Activated B cell treated with CpG ODN at 0.5 μM for 24 hours (primary cell): ENCODE data around the gene ESM1. TPM values are rescaled to one million over a fixed set of nuclear protein-coding genes. Genes with fewer than 3 reads are reported as not detected.

Source experiments
- ATAC-seq: fragments of 200-7000 bp; cut with Tn5 transposase; one replicate; pipeline ENCODE4 v1.10.0; 2021; ENCODE audit warnings: low read depth, mild to moderate bottlenecking, moderate library complexity
- CTCF ChIA-PET: fragments of 350-600 bp; sonication (Branson Sonifier 250); formaldehyde crosslinking; loops from one replicate; lab custom pipeline; 2021; ENCODE audit warnings: antibody characterized with exemption; lab: Charles Lee
- POLR2A ChIA-PET: fragments of 350-600 bp; sonication (Branson Sonifier 250); formaldehyde crosslinking; loops from one replicate; lab custom pipeline; 2021; ENCODE audit warnings: antibody characterized with exemption; lab: Charles Lee
- DNase-seq: peaks from one replicate; pipeline ENCODE4 v3.0.0; 2022
- H3K27ac Mint-ChIP-seq: one replicate; pipeline ENCODE4 v1.8.0; 2020; ENCODE audit warnings: mixed read lengths
- H3K27me3 Mint-ChIP-seq: one replicate; pipeline ENCODE4 v1.8.0; 2021; ENCODE audit warnings: mixed read lengths
- H3K36me3 Mint-ChIP-seq: one replicate; pipeline ENCODE4 v1.8.0; 2021; ENCODE audit warnings: low read depth, mixed read lengths
- H3K4me1 Mint-ChIP-seq: one replicate; pipeline ENCODE4 v1.8.0; 2021; ENCODE audit warnings: mixed read lengths
- H3K4me3 Mint-ChIP-seq: one replicate; pipeline ENCODE4 v1.8.0; 2020; ENCODE audit warnings: mild to moderate bottlenecking, mixed read lengths
- H3K9me3 Mint-ChIP-seq: one replicate; pipeline ENCODE4 v1.8.0; 2020; ENCODE audit warnings: mixed read lengths
- CTCF ChIP-seq: fragments of 200-600 bp; IDR thresholded peaks from one replicate; pipeline ENCODE4 v1.8.0; 2022; ENCODE audit warnings: antibody characterized with exemption, mild to moderate bottlenecking
- intact Hi-C: fragments of 100-400 bp; cut with micrococcal nuclease; formaldehyde crosslinking; loops from one replicate; pipeline ENCODE4 v1.15.1; 2024
- total RNA-seq: library from RNA; stranded (reverse); gene quantifications from 2 replicates; pipeline ENCODE4 v1.2.3, GENCODE V29; 2022

ESM1 gene
- total RNA-seq, 1 donor from 2014 or later: not detected

GRCh38 chr5:54965806-54966205 is 19.6 kb downstream of the ESM1 start:
- Mint-ChIP-seq H3K4me3 (no peak overlapping the region), H3K4me1 (no peaks in the 10 kb centered on the region), H3K27ac (no peak overlapping the region), H3K9me3 (no peaks in the 10 kb centered on the region), H3K36me3 (no peaks in the 10 kb centered on the region), H3K27me3 (peaks cover 6% of the 10 kb centered on the region)
- intact Hi-C loops: no loop called here
- CTCF ChIA-PET: no interaction called here
- TF ChIP-seq CTCF: no peak
- DNase-seq (no peak), ATAC-seq (no peak)
- POLR2A ChIA-PET: no interaction called here

- DNase-seq (no peak), ATAC-seq (no peak)
- H3K27ac Mint-ChIP-seq: no peak overlapping the region
- peaks cover 9% of the 10 kb centered on the region for H3K27me3 Mint-ChIP-seq
- no peaks in the 10 kb centered on the region for H3K4me1 Mint-ChIP-seq
- H3K9me3 Mint-ChIP-seq: no peaks in the 10 kb centered on the region
- ChIA-PET POLR2A (no interaction called here), CTCF (no interaction called here)
- intact Hi-C loops: no loop called here
- H3K36me3 Mint-ChIP-seq: no peaks in the 10 kb centered on the region
- H3K4me3 Mint-ChIP-seq: no peak overlapping the region
- TF ChIP-seq CTCF: no peak
These were observed 21.0 kb downstream of the ESM1 start for GRCh38 chr5:54964405-54964804.

GRCh38 chr5:54959673-54960418 is 25.5 kb downstream of the ESM1 start:
- no peak for TF ChIP-seq CTCF
- ChIA-PET POLR2A (no interaction called here), CTCF (interaction anchor here (1.1 kb wide), 2 partner anchors 16 to 443 kb away, joined by 3 read pairs; no protein-coding TSS in a partner anchor)
- no peaks in the 10 kb centered on the region for H3K4me1 Mint-ChIP-seq
- H3K9me3 Mint-ChIP-seq: no peaks in the 10 kb centered on the region
- no peak for ATAC-seq
- no peak overlapping the region for H3K27ac Mint-ChIP-seq
- H3K36me3 Mint-ChIP-seq: no peaks in the 10 kb centered on the region
- H3K4me3 Mint-ChIP-seq: no peak overlapping the region
- no peak for DNase-seq
- intact Hi-C loops: no loop called here
- peaks cover 28% of the 10 kb centered on the region for H3K27me3 Mint-ChIP-seq

GRCh38 chr5:54956922-54957321 is 28.5 kb downstream of the ESM1 start:
- no peak for DNase-seq
- intact Hi-C loops: no loop called here
- no peak for ATAC-seq
- Mint-ChIP-seq H3K4me3 (no peak overlapping the region), H3K36me3 (no peaks in the 10 kb centered on the region), H3K4me1 (no peaks in the 10 kb centered on the region), H3K27me3 (peaks cover 25% of the 10 kb centered on the region), H3K9me3 (no peaks in the 10 kb centered on the region), H3K27ac (no peak overlapping the region)
- TF ChIP-seq CTCF: no peak
- CTCF ChIA-PET: interaction anchor here (0.9 kb wide), 1 partner anchor 13 kb away, joined by 3 read pairs; no protein-coding TSS in a partner anchor
- POLR2A ChIA-PET: no interaction called here

- ATAC-seq (no peak), DNase-seq (no peak)
- Mint-ChIP-seq H3K4me3 (no peak overlapping the region), H3K4me1 (no peaks in the 10 kb centered on the region), H3K27me3 (peaks cover 7% of the 10 kb centered on the region), H3K27ac (no peak overlapping the region), H3K36me3 (no peaks in the 10 kb centered on the region), H3K9me3 (peaks cover 5% of the 10 kb centered on the region)
- CTCF ChIA-PET: no interaction called here
- intact Hi-C loops: no loop called here
- POLR2A ChIA-PET: no interaction called here
- no peak for TF ChIP-seq CTCF
These were observed 38.2 kb downstream of the ESM1 start for GRCh38 chr5:54947187-54947586.
